Inferior parietal cortex (tissue), 1 donor: Measurements from ENCODE around the gene EDEM3.
"Not testable (repeated sequence)": the region's sequence is repeated elsewhere in the genome, so short reads cannot be mapped to it uniquely, and the experiment has no call there.

Experiments
- DNase-seq: peaks from one replicate; pipeline ENCODE4 v3.0.0-alpha.2; 2016; ENCODE audit errors: extremely low spot score

EDEM3 gene

GRCh38 chr1:184734980-184735379, 19.7 kb downstream of the EDEM3 start:
- no peak for DNase-seq

- DNase-seq = no peak
Observed at GRCh38 chr1:184724843-184725242, 29.8 kb downstream of the EDEM3 start.

- no peak for DNase-seq
Observed at GRCh38 chr1:184716158-184716557, 38.5 kb downstream of the EDEM3 start.

GRCh38 chr1:184709418-184709817, 45.2 kb downstream of the EDEM3 start:
- no peak for DNase-seq

- DNase-seq = no peak
Observed at GRCh38 chr1:184708084-184708676, 46.5 kb downstream of the EDEM3 start.

- no peak for DNase-seq
Observed at GRCh38 chr1:184705271-184705670, 49.4 kb downstream of the EDEM3 start.

- DNase-seq = no peak
Observed at GRCh38 chr1:184701816-184702215, 52.8 kb downstream of the EDEM3 start.

- DNase-seq = no peak
Observed at GRCh38 chr1:184698969-184699368, 55.7 kb downstream of the EDEM3 start.

- DNase-seq = no peak
Observed at GRCh38 chr1:184698016-184698415, 56.6 kb downstream of the EDEM3 start.

- no peak for DNase-seq
Observed at GRCh38 chr1:184696403-184696802, 58.3 kb downstream of the EDEM3 start.

- DNase-seq = no peak
Observed at GRCh38 chr1:184695023-184695422, 59.6 kb downstream of the EDEM3 start.

GRCh38 chr1:184693011-184693410, 61.6 kb downstream of the EDEM3 start:
- no peak for DNase-seq

GRCh38 chr1:184691719-184692324, 62.8 kb downstream of the EDEM3 start:
- DNase-seq = peak; percentile 76

GRCh38 chr1:184686540-184686939, 68.1 kb downstream of the EDEM3 start:
- no peak for DNase-seq

GRCh38 chr1:184685116-184685515, 69.5 kb downstream of the EDEM3 start:
- DNase-seq = no peak

- no peak for DNase-seq
Observed at GRCh38 chr1:184684285-184685074, 70.2 kb downstream of the EDEM3 start.

GRCh38 chr1:184682956-184683355, 71.7 kb downstream of the EDEM3 start:
- no peak for DNase-seq

GRCh38 chr1:184680611-184681225, 73.9 kb downstream of the EDEM3 start:
- DNase-seq = not testable (repeated sequence)

- DNase-seq = not testable (repeated sequence)
Observed at GRCh38 chr1:184679472-184679871, 75.2 kb downstream of the EDEM3 start.

- DNase-seq = no peak
Observed at GRCh38 chr1:184677344-184677743, 77.3 kb downstream of the EDEM3 start.

- DNase-seq = no peak
Observed at GRCh38 chr1:184673305-184673704, 81.4 kb downstream of the EDEM3 start.

- DNase-seq = no peak
Observed at GRCh38 chr1:184672013-184672726, 82.5 kb downstream of the EDEM3 start.
